Neural cell (in vitro differentiated cells): Measurements from ENCODE around the gene RPL18A. TPM values are rescaled to one million over a fixed set of nuclear protein-coding genes. Genes with fewer than 3 reads are reported as not detected.
A peak's percentile ranks its signal among the peaks of the same experiment; 100 is the strongest.

Source experiments
- H2AFZ ChIP-seq: fragments of 200-600, 300-800 bp; sonication (generic), shearing (Covaris generic); 2 replicates; pipeline ENCODE4 v1.6.0; 2014; ENCODE audit warnings: low read depth, mild to moderate bottlenecking, antibody characterized with exemption, low read length, moderate library complexity
- H3F3A ChIP-seq: fragments of 200-600 bp; shearing (Covaris generic); 2 replicates; pipeline ENCODE4 v1.6.1; 2016; ENCODE audit warnings: mild to moderate bottlenecking, moderate library complexity, mixed read lengths, antibody characterized with exemption, low read length; ENCODE audit not compliant: insufficient read depth, poor library complexity, severe bottlenecking
- H3K27ac ChIP-seq: fragments of 200-600, 300-800 bp; sonication (generic), shearing (Covaris generic); 2 replicates; pipeline ENCODE4 v1.5.1; 2014; ENCODE audit warnings: mild to moderate bottlenecking, low read length, moderate library complexity
- H3K27me3 ChIP-seq: fragments of 300-800, 200-600 bp; sonication (generic), shearing (Covaris generic); 2 replicates; pipeline ENCODE4 v1.6.0; 2014; ENCODE audit warnings: mild to moderate bottlenecking, low read depth, low read length, moderate library complexity; ENCODE audit not compliant: insufficient read depth
- H3K36me3 ChIP-seq: fragments of 300-800, 200-600 bp; sonication (generic), shearing (Covaris generic); 2 replicates; pipeline ENCODE4 v1.5.1; 2014; ENCODE audit warnings: mild to moderate bottlenecking, antibody characterized with exemption, low read length, moderate library complexity; ENCODE audit not compliant: insufficient read depth
- H3K4me2 ChIP-seq: fragments of 300-800, 200-600 bp; sonication (generic), shearing (Covaris generic); 2 replicates; pipeline ENCODE4 v1.6.0; 2014; ENCODE audit warnings: mild to moderate bottlenecking, low read length
- H3K4me3 ChIP-seq: fragments of 300-800, 200-600 bp; sonication (generic), shearing (Covaris generic); 2 replicates; pipeline ENCODE4 v1.5.1; 2014; ENCODE audit warnings: mild to moderate bottlenecking, low read length, moderate library complexity
- H3K79me2 ChIP-seq: fragments of 200-600 bp; shearing (Covaris generic); replicated peaks from 2 replicates; pipeline ENCODE4 v1.6.0; 2014; ENCODE audit warnings: mild to moderate bottlenecking, low read length, moderate library complexity; ENCODE audit not compliant: insufficient read depth
- H3K9ac ChIP-seq: fragments of 300-800, 200-600 bp; sonication (generic), shearing (Covaris generic); 2 replicates; pipeline ENCODE4 v1.6.1; 2016; ENCODE audit warnings: mild to moderate bottlenecking, low read length, mixed read lengths
- H3K9me2 ChIP-seq: fragments of 200-600 bp; shearing (Covaris generic); 2 replicates; pipeline ENCODE4 v1.6.1; 2016; ENCODE audit warnings: mild to moderate bottlenecking, low read length, mixed read lengths; ENCODE audit not compliant: insufficient read depth
- H3K9me3 ChIP-seq: fragments of 200-600, 300-800 bp; sonication (generic), shearing (Covaris generic); 2 replicates; pipeline ENCODE4 v1.6.1; 2016; ENCODE audit warnings: mild to moderate bottlenecking, mixed run types, low read length, moderate library complexity, mixed read lengths
- H4K20me1 ChIP-seq: fragments of 200-600 bp; shearing (Covaris generic); 2 replicates; pipeline ENCODE4 v1.6.1; 2016; ENCODE audit warnings: mild to moderate bottlenecking, mixed run types; ENCODE audit not compliant: insufficient read depth
- CTCF ChIP-seq: fragments of 450-650 bp; IDR thresholded peaks from 2 replicates; pipeline ENCODE4 v1.5.1; 2014; ENCODE audit warnings: antibody characterized with exemption, mild to moderate bottlenecking, moderate library complexity; ENCODE audit not compliant: poor library complexity, severe bottlenecking
- EP300 ChIP-seq: fragments of 450-650 bp; conservative IDR thresholded peaks from 2 replicates; pipeline ENCODE4 v1.6.1; 2014; ENCODE audit warnings: antibody characterized with exemption, mild to moderate bottlenecking, moderate library complexity; ENCODE audit not compliant: poor library complexity, severe bottlenecking
- EZH2 ChIP-seq: fragments of 200-600, 300-800 bp; shearing (Covaris generic), sonication (generic); IDR thresholded peaks from 2 replicates; pipeline ENCODE4 v1.6.1; 2014; ENCODE audit warnings: antibody characterized with exemption, low read length, borderline replicate concordance, mild to moderate bottlenecking; ENCODE audit not compliant: insufficient read depth, poor library complexity, severe bottlenecking
- MXI1 ChIP-seq: fragments of 450-650 bp; conservative IDR thresholded peaks from 2 replicates; pipeline ENCODE4 v1.6.1; 2014; ENCODE audit warnings: antibody characterized with exemption, mild to moderate bottlenecking; ENCODE audit not compliant: poor library complexity, severe bottlenecking
- POLR2AphosphoS5 ChIP-seq: IDR thresholded peaks from 2 replicates; pipeline ENCODE4 v1.6.1; 2012
- RAD21 ChIP-seq: fragments of 450-650 bp; conservative IDR thresholded peaks from 2 replicates; pipeline ENCODE4 v1.6.1; 2014; ENCODE audit warnings: antibody characterized with exemption, mild to moderate bottlenecking, moderate library complexity
- REST ChIP-seq: IDR thresholded peaks from 2 replicates; pipeline ENCODE4 v1.6.1; 2012; ENCODE audit warnings: borderline replicate concordance
- SMC3 ChIP-seq: fragments of 450-650 bp; conservative IDR thresholded peaks from 2 replicates; pipeline ENCODE4 v1.6.1; 2014; ENCODE audit warnings: antibody characterized with exemption, mild to moderate bottlenecking, moderate library complexity; ENCODE audit not compliant: poor library complexity
- TAF1 ChIP-seq: IDR thresholded peaks from 2 replicates; pipeline ENCODE4 v1.6.1; 2012; ENCODE audit warnings: low read depth
- polyA plus RNA-seq: library from polyadenylated mRNA; depleted of rRNA; stranded (reverse); fragments of >200 nt; gene quantifications from 2 replicates; pipeline ENCODE4 v1.2.3, GENCODE V29; 2014

The RPL18A gene
- polyA plus RNA-seq, 1 donor from 2014 or later: 681 TPM

GRCh38 chr19:17847538-17848366 lies 12.0 kb upstream of the RPL18A start, which contains the start of gene JAK3:
JAK3 (minus strand) TSS chr19:17847982; CDS start chr19:17844417, 3,565 bp downstream.
- no peak within 1 kb of the TSS for H3K27ac ChIP-seq
- H3K4me3 ChIP-seq: peak within 1 kb of the TSS; percentile 48
- no peak for TF ChIP-seq CTCF
- TF ChIP-seq MXI1: no peak
- no peak for TF ChIP-seq EP300
- TF ChIP-seq RAD21: no peak
- TF ChIP-seq TAF1: no peak
- no peak for TF ChIP-seq POLR2AphosphoS5
- TF ChIP-seq SMC3: no peak
- TF ChIP-seq EZH2: no peak
- TF ChIP-seq REST: no peak
- H3K79me2 ChIP-seq: no peaks in the 10 kb centered on the region
- H4K20me1 ChIP-seq: no peaks in the 10 kb centered on the region
- H3K9me3 ChIP-seq: no peaks in the 10 kb centered on the region
- no peaks in the 10 kb centered on the region for H3F3A ChIP-seq
- H2AFZ ChIP-seq: no peak within 1 kb of the TSS
- no peaks in the 10 kb centered on the region for H3K9me2 ChIP-seq
- no peaks in the 10 kb centered on the region for H3K27me3 ChIP-seq
- peak within 1 kb of the TSS; percentile 48 for H3K9ac ChIP-seq
- H3K4me2 ChIP-seq: no peak within 1 kb of the TSS
- H3K36me3 ChIP-seq: no peaks in the 10 kb centered on the region

- Histone ChIP-seq H2AFZ (no peak overlapping the region), H3K36me3 (no peaks in the 10 kb centered on the region), H3K9me3 (no peaks in the 10 kb centered on the region), H4K20me1 (no peaks in the 10 kb centered on the region), H3K4me3 (no peak overlapping the region), H3F3A (no peaks in the 10 kb centered on the region), H3K27me3 (no peaks in the 10 kb centered on the region), H3K27ac (no peak overlapping the region), H3K79me2 (no peaks in the 10 kb centered on the region), H3K9ac (no peak overlapping the region), H3K4me2 (no peak overlapping the region), H3K9me2 (no peaks in the 10 kb centered on the region)
- no peak for TF ChIP-seq RAD21
- TF ChIP-seq POLR2AphosphoS5: no peak
- TF ChIP-seq TAF1: no peak
- TF ChIP-seq MXI1: no peak
- no peak for TF ChIP-seq SMC3
- no peak for TF ChIP-seq CTCF
- TF ChIP-seq REST: no peak
- TF ChIP-seq EP300: no peak
- TF ChIP-seq EZH2: no peak
Measured at GRCh38 chr19:17848595-17849292, 11.0 kb upstream of the RPL18A start.
